Subcutaneous adipose tissue (tissue), 4 donors: ENCODE results near the gene PTPRK. TPM values are rescaled to one million over a fixed set of nuclear protein-coding genes. Genes with fewer than 3 reads are reported as not detected.

Experiments
- total RNA-seq, 4 donors: library from RNA; depleted of rRNA; stranded (reverse); fragments of >200 nt; gene quantifications; one replicate each; pipeline ENCODE4 v1.1.0, GENCODE V29; 2016
- TF ChIP-seq, protein P1 (sequence below): fragments of 450-650 bp; IDR thresholded peaks from one replicate; pipeline ENCODE4 v1.5.1; 2016; ENCODE audit warnings: low read depth, mild to moderate bottlenecking, control low read depth, antibody characterized with exemption, moderate library complexity

PTPRK gene
- total RNA-seq, 4 donors from 2014 or later = 21.6 to 31.0 (median 26.1) TPM

DNA sequence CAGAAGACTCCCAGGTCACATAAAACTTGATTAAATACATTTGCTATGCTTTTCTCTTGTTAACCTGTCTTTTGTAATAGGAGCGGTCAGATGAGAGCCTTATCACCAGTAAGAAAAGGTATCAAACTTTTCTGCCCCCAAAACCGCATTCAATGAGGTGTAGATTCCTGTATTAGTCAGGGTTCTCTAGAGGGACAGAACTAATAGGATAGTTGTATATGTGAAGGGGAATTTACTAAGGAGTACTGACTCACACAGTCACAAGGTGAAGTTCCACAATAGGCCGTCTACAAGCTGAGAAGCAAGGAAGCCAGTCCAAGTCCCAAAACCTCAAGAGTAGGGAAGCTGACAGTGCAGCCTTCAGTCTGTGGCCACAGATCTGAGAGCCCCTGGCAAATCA, 32.7 kb downstream of the PTPRK start:
- TF ChIP-seq, protein P1, sequence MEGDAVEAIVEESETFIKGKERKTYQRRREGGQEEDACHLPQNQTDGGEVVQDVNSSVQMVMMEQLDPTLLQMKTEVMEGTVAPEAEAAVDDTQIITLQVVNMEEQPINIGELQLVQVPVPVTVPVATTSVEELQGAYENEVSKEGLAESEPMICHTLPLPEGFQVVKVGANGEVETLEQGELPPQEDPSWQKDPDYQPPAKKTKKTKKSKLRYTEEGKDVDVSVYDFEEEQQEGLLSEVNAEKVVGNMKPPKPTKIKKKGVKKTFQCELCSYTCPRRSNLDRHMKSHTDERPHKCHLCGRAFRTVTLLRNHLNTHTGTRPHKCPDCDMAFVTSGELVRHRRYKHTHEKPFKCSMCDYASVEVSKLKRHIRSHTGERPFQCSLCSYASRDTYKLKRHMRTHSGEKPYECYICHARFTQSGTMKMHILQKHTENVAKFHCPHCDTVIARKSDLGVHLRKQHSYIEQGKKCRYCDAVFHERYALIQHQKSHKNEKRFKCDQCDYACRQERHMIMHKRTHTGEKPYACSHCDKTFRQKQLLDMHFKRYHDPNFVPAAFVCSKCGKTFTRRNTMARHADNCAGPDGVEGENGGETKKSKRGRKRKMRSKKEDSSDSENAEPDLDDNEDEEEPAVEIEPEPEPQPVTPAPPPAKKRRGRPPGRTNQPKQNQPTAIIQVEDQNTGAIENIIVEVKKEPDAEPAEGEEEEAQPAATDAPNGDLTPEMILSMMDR = no peak

DNA sequence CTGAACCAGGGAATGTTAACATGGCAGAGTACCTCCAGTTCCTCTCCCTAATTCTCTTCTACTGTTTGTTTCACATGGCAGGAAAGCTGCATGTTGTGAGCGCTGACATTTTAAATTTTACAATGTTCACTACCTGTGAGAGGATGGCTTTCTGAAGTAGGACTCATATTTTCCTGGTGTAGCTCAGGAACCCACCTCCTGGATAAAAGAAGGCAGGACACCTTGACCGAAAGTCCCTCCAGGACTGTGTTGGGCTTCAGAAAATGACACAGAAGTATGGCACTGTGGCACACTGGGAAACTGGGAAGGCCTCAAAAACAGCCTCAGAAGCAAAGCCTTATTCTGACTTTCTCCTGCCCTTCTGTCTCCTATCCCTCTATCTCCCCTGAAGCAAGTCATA, 33.3 kb downstream of the PTPRK start:
- TF ChIP-seq, protein P1 = no peak

DNA sequence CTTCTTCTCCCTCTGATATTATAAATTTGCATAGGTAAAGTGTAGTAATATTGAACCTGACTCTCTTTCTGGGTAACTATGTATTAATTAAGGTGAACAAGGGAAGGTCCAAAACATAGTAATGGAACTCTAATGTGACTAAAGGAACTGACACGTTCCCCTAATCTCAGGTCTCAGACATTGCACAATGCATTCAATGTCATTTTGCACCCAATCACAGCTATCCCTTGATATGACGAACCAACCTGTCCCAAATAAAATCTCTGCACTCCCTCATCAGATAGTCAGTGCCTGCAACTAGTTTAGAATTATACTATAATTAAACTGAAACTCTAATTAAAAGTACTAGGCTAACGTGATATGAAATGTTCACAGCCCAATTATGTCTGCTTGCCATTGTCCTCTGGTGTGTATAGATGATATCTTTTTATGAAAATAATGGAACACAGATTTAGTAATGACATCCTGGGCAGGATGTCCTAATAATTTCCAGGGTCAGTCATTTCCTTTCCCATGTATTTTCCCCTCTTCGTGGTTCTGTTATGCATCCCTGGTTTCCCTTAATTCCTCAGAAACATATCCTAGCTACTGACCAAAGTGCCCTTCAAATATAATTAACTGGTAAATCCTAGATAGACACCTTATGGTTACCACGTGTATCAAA, 36.8 kb downstream of the PTPRK start:
- TF ChIP-seq, protein P1 = no peak

DNA sequence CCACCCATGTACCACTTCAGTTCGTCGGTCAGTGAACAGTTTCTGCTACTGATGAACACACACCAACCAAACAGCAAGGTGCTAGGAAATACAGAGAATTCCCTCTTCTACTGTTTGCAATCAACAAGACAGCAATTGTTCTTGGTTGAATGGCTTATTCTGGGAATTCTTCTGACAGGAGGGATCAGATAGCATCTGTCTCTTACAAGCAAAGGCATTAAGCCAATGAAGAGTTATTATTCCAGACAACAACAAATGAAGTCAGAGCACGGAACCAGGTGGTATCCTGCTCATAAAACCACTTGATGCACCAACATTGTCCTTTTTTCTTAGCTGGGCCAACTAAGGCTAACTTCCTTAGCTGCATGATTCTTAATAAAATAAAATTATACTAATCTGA, 37.8 kb downstream of the PTPRK start:
- TF ChIP-seq, protein P1 = no peak

DNA sequence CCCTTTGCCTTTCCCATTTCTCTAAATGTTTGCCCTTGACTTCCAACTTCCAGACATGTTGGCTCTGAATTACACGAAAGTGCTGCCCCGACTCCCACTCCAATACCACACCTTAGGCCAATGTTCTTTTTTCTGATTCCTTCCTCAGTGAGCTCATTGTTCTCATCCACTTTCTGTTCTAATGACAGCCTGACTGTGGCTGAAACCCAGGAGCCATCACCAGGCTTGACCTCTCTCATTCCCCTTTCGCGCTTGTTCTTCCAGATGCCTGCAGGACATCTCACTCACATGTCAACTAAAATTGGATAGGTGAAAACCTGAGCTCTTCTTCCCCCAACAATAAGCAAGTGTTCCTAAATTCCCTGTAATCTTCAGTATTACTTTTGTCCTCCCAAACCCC, 40.4 kb downstream of the PTPRK start:
- TF ChIP-seq, protein P1 = no peak

DNA sequence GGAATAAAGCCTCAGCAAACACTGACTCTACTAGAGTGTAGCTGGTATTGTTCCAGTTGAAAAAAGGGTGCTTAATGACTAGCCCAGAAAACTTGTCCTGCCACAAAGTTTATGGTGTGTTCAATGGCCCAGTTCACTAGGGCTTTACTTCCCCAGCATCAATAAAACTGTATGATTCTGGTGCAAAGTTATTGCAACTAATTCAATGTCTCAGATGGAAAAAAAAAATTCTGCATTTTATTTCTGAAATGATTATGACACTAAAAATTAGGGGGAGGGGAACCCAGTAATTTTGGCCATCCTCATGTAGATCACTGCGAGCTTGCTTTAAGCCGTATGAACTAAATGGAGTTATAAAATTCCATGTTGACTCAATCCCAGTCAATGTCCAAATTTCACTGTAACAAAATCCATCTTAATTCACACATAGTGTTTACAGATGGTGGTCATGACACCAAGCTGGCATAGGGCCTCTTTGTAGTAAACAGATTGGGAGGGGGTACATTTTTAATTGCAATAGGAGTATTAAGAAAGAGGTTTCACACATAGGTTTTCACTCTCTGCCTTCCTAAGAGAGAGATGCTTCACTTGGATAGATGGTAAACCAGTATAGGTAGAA, 41.2 kb downstream of the PTPRK start:
- TF ChIP-seq, protein P1 = no peak

DNA sequence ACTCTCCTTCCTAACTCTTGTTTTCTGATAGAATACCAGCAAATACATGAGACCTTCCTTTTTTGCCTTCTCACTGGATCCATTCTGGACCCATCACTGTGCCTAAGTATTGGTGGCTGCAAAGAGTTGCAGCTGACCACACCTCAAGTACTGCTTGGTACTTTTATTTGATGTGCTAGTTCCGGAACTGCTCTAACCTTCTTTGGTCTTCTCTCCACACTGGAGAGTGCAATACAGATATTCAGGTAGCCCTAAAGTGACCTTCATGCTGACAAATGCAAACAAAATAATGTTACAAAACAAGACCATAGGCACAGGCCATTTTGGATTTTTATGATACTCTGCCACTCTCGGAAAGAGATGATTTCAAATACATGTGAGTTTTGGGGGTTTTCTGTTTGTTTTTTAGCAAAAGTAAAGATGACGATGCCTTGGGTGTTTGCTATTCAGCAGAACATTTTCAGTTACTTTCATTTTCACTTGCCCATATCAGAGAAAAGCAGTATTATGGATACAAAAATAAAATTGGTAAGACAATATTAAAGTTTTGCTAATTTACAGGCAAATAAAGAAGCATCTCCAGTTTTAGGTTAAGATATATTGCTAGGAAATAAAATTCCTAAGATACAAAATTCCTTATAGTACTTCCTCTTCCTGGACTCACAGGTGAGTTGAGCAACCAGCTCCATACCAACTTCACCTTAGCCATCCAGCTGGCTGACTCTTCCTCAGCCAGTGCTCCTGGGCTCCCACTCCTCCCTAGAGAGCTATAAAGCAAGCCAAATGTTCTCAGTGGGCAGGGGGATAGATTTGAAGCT, 42.0 kb downstream of the PTPRK start:
- TF ChIP-seq, protein P1 = no peak
